Measurements from ENCODE around the gene ING5.

Gene ING5

GRCh38 chr2:241686650-241687425 is 15.0 kb upstream of the ING5 start, which contains the start of gene DTYMK:
TSS of gene DTYMK (minus strand) at chr2:241686815. CDS start at chr2:241686783, 32 bp downstream.
- CTCF ChIA-PET: interaction anchor here (0.6 to 3.7 kb wide), 9 partner anchors 13 to 192 kb away, joined by 3 to 13 read pairs (median 3); no protein-coding TSS in a partner anchor
- POLR2A ChIA-PET: interaction anchor here (0.8 to 1.5 kb wide), 3 partner anchors 11 to 15 kb away, joined by 8 to 12 read pairs (median 8); partner anchors contain the start of gene ING5
- no peak for TF ChIP-seq CTCF (IDR thresholded peaks at IDR 0.05; ENCODE audit: control extremely low read depth, extremely low read depth, low read depth, missing control alignments)

GRCh38 chr2:241689306-241689705 is 12.5 kb upstream of the ING5 start:
- CTCF ChIA-PET: interaction anchor here (1.0 to 3.7 kb wide), 4 partner anchors 11 to 189 kb away, joined by 3 to 21 read pairs (median 8); partner anchors contain the start of gene ING5
- POLR2A ChIA-PET: interaction anchor here (1.1 kb wide), 1 partner anchor 13 kb away, joined by 3 read pairs; the partner anchor contains the start of gene ING5
- DNase-seq (ENCODE audit: extremely low spot score): no peak
- no peak for TF ChIP-seq CTCF (IDR thresholded peaks at IDR 0.05; ENCODE audit: control extremely low read depth, extremely low read depth, low read depth, missing control alignments)

More at GRCh38 chr2:241686650-241687425, 15.0 kb upstream of the ING5 start, which contains the start of gene DTYMK:
- DNase-seq (ENCODE audit: extremely low spot score): peak; percentile 99

DNA sequence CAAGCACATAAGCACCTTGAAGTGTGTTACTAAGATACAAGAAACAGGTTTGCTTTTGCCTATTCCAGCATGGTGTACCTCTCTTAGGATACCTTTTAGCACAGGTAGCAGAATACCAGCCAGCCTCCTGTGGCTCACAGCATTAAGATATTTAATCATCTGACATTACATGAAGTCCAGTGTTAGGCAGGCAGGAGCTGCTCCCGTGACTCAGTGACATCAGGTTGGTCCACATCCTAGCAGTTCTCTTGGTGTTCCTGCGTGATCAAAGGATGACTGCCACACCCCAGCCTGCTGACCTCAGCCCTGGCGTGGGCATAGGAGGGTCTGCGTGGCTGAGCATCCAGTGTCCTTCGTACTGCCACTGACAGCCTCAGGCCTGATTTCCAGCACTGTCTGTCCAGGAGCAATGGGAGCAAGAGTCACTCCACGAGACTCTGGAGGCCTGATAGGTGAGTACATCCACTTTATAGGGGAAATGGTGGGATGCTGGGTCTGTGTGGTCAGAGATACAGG is 11.6 kb upstream of the ING5 start:
- no peak for TF ChIP-seq CTCF (IDR thresholded peaks at IDR 0.05; ENCODE audit: control extremely low read depth, extremely low read depth, low read depth, missing control alignments)
- ChIA-PET POLR2A (no interaction called here), CTCF (interaction anchor here (1.0 kb wide), 1 partner anchor 44 kb away, joined by 3 read pairs; no protein-coding TSS in a partner anchor)
- no peak for DNase-seq (ENCODE audit: extremely low spot score)

GRCh38 chr2:241692448-241692847 is 9.4 kb upstream of the ING5 start:
- POLR2A ChIA-PET: interaction anchor here (0.9 kb wide), 1 partner anchor 54 kb away, joined by 4 read pairs; no protein-coding TSS in a partner anchor
- no peak for DNase-seq (ENCODE audit: extremely low spot score)
- no peak for TF ChIP-seq CTCF (IDR thresholded peaks at IDR 0.05; ENCODE audit: control extremely low read depth, extremely low read depth, low read depth, missing control alignments)

DNA sequence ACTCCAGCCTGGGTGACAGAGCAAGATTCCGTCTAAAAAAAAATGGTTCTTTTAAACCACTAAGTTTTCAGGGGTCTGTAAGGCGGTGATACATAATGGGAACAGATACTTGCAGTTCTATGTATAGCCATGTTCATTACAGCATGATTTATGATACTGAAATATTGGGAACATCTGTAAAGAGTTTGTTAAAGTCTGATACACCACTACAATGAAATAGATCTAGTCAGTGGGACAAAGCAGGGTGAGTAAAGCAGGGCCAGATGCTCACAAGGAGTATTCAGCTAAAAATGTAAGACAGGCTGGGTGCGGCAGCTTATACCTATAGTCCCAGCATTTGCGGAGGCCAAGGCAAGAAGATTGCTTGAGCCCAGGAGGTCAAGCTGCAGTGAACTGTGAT is 6.2 kb upstream of the ING5 start:
- DNase-seq (ENCODE audit: extremely low spot score): no peak
- no peak for TF ChIP-seq CTCF (IDR thresholded peaks at IDR 0.05; ENCODE audit: control extremely low read depth, extremely low read depth, low read depth, missing control alignments)
- ChIA-PET POLR2A (interaction anchor here (0.6 kb wide), 1 partner anchor 157 kb away, joined by 3 read pairs; no protein-coding TSS in a partner anchor), CTCF (no interaction called here)

More at GRCh38 chr2:241692448-241692847, 9.4 kb upstream of the ING5 start:
- CTCF ChIA-PET: interaction anchor here (1.3 kb wide), 2 partner anchors 9 to 27 kb away, joined by 3 read pairs; no protein-coding TSS in a partner anchor

DNA sequence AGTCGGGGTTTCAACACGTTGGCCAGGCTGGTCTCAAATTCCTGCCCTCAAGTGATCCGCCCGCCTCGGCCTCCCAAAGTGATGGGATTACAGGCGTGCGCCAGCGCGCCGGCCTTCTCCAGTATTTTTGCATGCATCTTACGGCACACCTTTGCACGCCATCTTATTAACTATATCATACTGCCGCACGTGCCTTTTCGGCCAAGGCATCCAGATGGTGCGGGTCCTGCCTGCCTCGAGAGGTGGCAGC is 765 bp upstream of the ING5 start:
- no peak for DNase-seq (ENCODE audit: extremely low spot score)
- ChIA-PET CTCF (interaction anchor here (0.6 to 5.7 kb wide), 7 partner anchors 8 to 178 kb away, joined by 3 to 39 read pairs (median 6); partner anchors contain the start of gene D2HGDH), POLR2A (interaction anchor here (1.1 to 2.2 kb wide), 2 partner anchors 14 to 34 kb away, joined by 3 to 12 read pairs; partner anchors contain the start of genes D2HGDH and DTYMK)
- peak; percentile 41 for TF ChIP-seq CTCF (IDR thresholded peaks at IDR 0.05; ENCODE audit: control extremely low read depth, extremely low read depth, low read depth, missing control alignments)

Measured in GM10248 (cell line).